Measurements from ENCODE around the gene KRT2. TPM values are rescaled to one million over a fixed set of nuclear protein-coding genes. Genes with fewer than 3 reads are reported as not detected.

Gene KRT2
- total and polyA plus RNA-seq, 10 of the 15 experiments (the other 5 are each of a cell fraction or from before 2014, with no cell fraction given), result 0.08 to 0.12 TPM; not detected in 8

- Histone ChIP-seq H3K4me3 (no peak overlapping the region), H2AFZ (ENCODE audit: control insufficient read depth, low read depth, low read length) (no peak overlapping the region), H3K36me3 (ENCODE audit: control insufficient read depth in 2 of 2, insufficient read depth in 2 of 2, low read length in 1 of 2) (no peaks in the 10 kb centered on the region), H3K9me3 (replicated peaks; ENCODE audit: control insufficient read depth, insufficient read depth, low read length) (no peaks in the 10 kb centered on the region), H3K4me2 (ENCODE audit: control insufficient read depth, insufficient read depth) (no peak overlapping the region), H3K27me3 (replicated peaks in 1 of 2; ENCODE audit: control insufficient read depth in 2 of 2, insufficient read depth in 2 of 2, low read length in 1 of 2) (peaks cover 9% of the 10 kb centered on the region in 2 experiments), H4K20me1 (ENCODE audit: control insufficient read depth, insufficient read depth) (no peaks in the 10 kb centered on the region), H3K4me1 (ENCODE audit: control insufficient read depth, insufficient read depth, low read length) (no peaks in the 10 kb centered on the region), H3K27ac (ENCODE audit: control insufficient read depth, insufficient read depth) (no peak overlapping the region), H3K79me2 (ENCODE audit: control insufficient read depth, insufficient read depth, low read length) (no peaks in the 10 kb centered on the region), H3K9ac (ENCODE audit: control insufficient read depth, insufficient read depth, low read length) (no peak overlapping the region)
- ATAC-seq (no peak; the same call in 2 of the 3 replicates), DNase-seq (ENCODE audit: low read depth, low spot score) (no peak), FAIRE-seq (no peak)
- WGBS (ENCODE audit: insufficient coverage, insufficient replicate concordance, low lambda C conversion rate, missing lambda C conversion rate), result 4% methylated on average over 32 of the region's 45 CpGs
- POLR2A ChIA-PET, result no interaction called here
- intact Hi-C loops (cut with micrococcal nuclease; ENCODE audit: unreplicated experiment), result no loop called here
- RAD21 ChIA-PET (ENCODE audit: unreplicated experiment), result no interaction called here
- CTCF ChIA-PET, result interaction anchor here (0.6 kb wide), 1 partner anchor 232 kb away, joined by 3 read pairs; no protein-coding TSS in a partner anchor
- BruUV-seq (replicated peaks), result no TSS peak
- SMC1A ChIA-PET (ENCODE audit: uncharacterized antibody, unreplicated experiment), result no interaction called here
- no peak for TF ChIP-seq RCOR1 (conservative IDR thresholded peaks at IDR 0.05; ENCODE audit: low read depth, low read length)
- no peak for TF ChIP-seq SMAD1 (IDR thresholded peaks at IDR 0.05; ENCODE audit: low read depth, partially characterized antibody)
- in situ Hi-C loops (cut with MboI), result no loop called here
These were observed 39.2 kb upstream of the KRT2 start for GRCh38 chr12:52691076-52691840.

GRCh38 chr12:52690351-52691075 is 38.5 kb upstream of the KRT2 start:
- H3K79me2 ChIP-seq (ENCODE audit: control insufficient read depth, insufficient read depth, low read length), result no peaks in the 10 kb centered on the region
- H3K9me3 ChIP-seq (replicated peaks; ENCODE audit: control insufficient read depth, insufficient read depth, low read length), result no peaks in the 10 kb centered on the region
- no peak for FAIRE-seq
- no peaks in the 10 kb centered on the region for H3K36me3 ChIP-seq (ENCODE audit: control insufficient read depth in 2 of 2, insufficient read depth in 2 of 2, low read length in 1 of 2)
- in situ Hi-C loops (cut with MboI), result no loop called here
- 54% methylated on average over 8 of the region's 8 CpGs for WGBS (ENCODE audit: insufficient coverage, insufficient replicate concordance, low lambda C conversion rate, missing lambda C conversion rate)
- ChIA-PET RAD21 (ENCODE audit: unreplicated experiment) (no interaction called here), POLR2A (no interaction called here), CTCF (interaction anchor here (0.6 kb wide), 1 partner anchor 233 kb away, joined by 3 read pairs; no protein-coding TSS in a partner anchor), SMC1A (ENCODE audit: uncharacterized antibody, unreplicated experiment) (no interaction called here)
- H3K4me3 ChIP-seq, result no peak overlapping the region
- H3K4me2 ChIP-seq (ENCODE audit: control insufficient read depth, insufficient read depth), result no peak overlapping the region
- no peak overlapping the region for H3K27ac ChIP-seq (ENCODE audit: control insufficient read depth, insufficient read depth)
- no peak overlapping the region for H3K9ac ChIP-seq (ENCODE audit: control insufficient read depth, insufficient read depth, low read length)
- no peak for ATAC-seq
- intact Hi-C loops (cut with micrococcal nuclease; ENCODE audit: unreplicated experiment), result no loop called here
- H3K4me1 ChIP-seq (ENCODE audit: control insufficient read depth, insufficient read depth, low read length), result no peaks in the 10 kb centered on the region
- no TSS peak for BruUV-seq (replicated peaks)
- no peak overlapping the region for H2AFZ ChIP-seq (ENCODE audit: control insufficient read depth, low read depth, low read length)
- no peaks in the 10 kb centered on the region for H4K20me1 ChIP-seq (ENCODE audit: control insufficient read depth, insufficient read depth)
- no peak for DNase-seq (ENCODE audit: low read depth, low spot score)
- peaks cover 9 to 11% of the 10 kb centered on the region in 2 experiments for H3K27me3 ChIP-seq (replicated peaks in 1 of 2; ENCODE audit: control insufficient read depth in 2 of 2, insufficient read depth in 2 of 2, low read length in 1 of 2)
- TF ChIP-seq CBX5 (IDR thresholded peaks at IDR 0.05; ENCODE audit: low read depth) (no peak), ATF7 (IDR thresholded peaks at IDR 0.05; ENCODE audit: low read depth) (no peak), RFX5 (IDR thresholded peaks at IDR 0.05; ENCODE audit: low read depth, low read length) (no peak), SRF (IDR thresholded peaks at IDR 0.05; ENCODE audit: low read depth in 2 of 2, low read length in 2 of 2) (no peak), MYB (IDR thresholded peaks at IDR 0.05; ENCODE audit: borderline replicate concordance, low read depth, low read length) (no peak), WRNIP1 (IDR thresholded peaks at IDR 0.05; ENCODE audit: borderline replicate concordance, low read depth, low read length) (no peak), MEF2B (IDR thresholded peaks at IDR 0.05; ENCODE audit: partially characterized antibody, poor library complexity, severe bottlenecking) (no peak), ATF3 (IDR thresholded peaks at IDR 0.05; ENCODE audit: borderline replicate concordance, extremely low read depth, low read depth, low read length) (no peak), ZNF384 (IDR thresholded peaks at IDR 0.05; ENCODE audit: borderline replicate concordance, low read depth, low read length) (no peak), RAD51 (IDR thresholded peaks at IDR 0.05) (no peak), JUNB (IDR thresholded peaks at IDR 0.05) (no peak), LARP7 (IDR thresholded peaks at IDR 0.05) (no peak), FOS (IDR thresholded peaks at IDR 0.05; ENCODE audit: borderline replicate concordance, extremely low read depth, insufficient read length) (no peak), IRF3 (IDR thresholded peaks at IDR 0.05) (no peak)

All from GM12878 (cell line).